GM21786 (cell line): ENCODE measurements around the gene GUCA2A.
"Not testable (repeated sequence)": the region's sequence is repeated elsewhere in the genome, so short reads cannot be mapped to it uniquely, and the experiment has no call there.

Source experiments
- ATAC-seq: cut with Tn5 transposase; IDR thresholded peaks from one replicate; pipeline ENCODE4 v1.9.1; 2021; ENCODE audit not compliant: unreplicated experiment

GUCA2A gene, protein sequence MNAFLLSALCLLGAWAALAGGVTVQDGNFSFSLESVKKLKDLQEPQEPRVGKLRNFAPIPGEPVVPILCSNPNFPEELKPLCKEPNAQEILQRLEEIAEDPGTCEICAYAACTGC

DNA sequence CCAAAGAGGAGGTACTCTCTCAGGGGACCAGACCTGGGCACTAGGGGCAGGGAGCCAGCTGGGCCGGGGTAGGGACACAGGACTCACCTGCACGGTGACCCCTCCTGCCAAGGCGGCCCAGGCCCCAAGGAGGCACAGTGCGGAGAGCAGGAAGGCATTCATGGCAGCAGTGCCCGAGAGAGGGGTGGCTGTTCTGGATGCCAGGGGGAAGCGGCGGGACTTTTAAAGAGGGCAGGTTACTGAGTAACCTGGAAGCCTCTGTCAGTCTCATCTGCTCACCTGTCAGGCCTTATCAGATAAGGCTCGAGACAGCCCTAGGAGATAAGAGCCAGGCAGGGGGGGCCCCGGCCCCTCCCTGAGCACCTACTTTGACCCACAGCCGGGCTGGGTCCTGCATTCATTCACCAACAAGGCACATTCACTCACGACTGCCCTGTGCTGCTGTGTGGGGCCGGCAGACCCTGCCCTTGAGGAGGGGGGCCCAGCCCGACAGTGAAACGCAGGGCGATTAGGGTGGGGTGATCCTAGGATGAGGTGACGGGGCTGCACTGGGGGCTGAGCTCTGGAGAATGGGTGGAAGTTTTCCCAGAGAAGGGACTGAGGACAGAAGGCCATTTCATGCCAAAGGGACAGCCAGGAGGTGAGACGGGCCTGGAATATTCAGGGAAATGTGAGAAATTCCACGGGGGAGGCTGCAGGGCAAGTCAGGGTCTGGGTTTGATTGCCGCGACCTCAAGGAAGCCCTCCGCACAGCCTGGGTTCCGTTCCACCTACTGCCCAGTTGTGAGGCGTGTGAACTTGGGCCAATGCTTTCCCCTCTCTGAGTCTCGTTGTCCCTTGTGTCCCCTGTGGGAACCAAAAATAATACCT lies at the start of gene GUCA2A:
GUCA2A (minus strand) TSS at position 195 of the 870 bp plus-strand sequence; CDS start at position 162, 33 bp downstream.
- no peak for ATAC-seq

DNA sequence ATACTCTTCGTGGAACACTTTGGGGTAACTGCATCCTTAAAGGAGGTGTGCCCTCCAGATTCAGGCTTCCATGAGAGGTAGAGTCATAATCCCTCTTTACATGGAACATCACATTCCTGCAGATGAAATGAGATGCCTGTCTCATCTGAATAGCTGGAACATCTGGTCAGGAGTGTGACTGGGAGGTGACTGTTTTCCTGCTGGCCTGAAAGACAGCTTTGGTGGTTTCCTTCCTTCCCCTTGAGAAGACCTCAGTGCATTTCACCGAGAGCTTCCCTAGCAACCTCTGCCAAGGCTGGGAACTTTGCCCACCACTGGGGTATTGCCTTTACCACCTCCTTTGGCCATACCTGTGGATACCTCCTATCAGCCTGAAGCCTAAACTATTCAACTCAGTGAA lies 46.7 kb upstream of the GUCA2A start:
- no peak for ATAC-seq

DNA sequence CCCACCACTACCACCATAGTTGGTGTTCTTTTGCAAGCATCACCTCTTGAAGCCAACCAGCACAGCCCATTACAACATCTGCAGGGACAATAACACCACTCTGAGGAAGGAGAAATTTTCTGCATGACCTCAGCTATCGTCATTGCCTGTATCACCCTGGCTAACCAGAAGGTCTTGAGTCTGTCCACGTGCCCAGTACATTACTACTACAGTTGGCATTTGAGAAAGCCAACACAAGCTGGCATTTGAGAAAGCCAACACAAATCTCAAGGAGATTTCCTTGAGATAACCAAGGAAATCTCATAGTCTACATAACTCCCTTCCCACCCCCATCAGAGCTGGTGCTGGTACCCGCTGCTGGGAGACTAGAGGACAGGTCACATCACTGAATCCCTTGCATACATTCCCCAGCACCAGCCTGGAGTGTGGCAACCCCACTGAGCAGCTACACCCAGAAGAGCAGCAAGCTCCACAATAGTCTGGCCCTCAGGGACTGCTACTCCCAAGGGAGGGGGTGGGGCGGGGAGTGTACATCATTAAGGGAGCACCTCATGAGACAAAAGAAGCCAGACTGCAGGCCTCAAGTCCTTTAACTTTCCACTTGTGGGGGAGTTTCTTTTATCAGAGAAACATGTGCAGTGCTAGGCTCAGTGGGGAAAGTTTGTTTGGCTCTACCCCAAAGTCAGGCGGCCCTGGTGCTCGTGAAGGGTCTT lies 46.0 kb upstream of the GUCA2A start:
- no peak for ATAC-seq

DNA sequence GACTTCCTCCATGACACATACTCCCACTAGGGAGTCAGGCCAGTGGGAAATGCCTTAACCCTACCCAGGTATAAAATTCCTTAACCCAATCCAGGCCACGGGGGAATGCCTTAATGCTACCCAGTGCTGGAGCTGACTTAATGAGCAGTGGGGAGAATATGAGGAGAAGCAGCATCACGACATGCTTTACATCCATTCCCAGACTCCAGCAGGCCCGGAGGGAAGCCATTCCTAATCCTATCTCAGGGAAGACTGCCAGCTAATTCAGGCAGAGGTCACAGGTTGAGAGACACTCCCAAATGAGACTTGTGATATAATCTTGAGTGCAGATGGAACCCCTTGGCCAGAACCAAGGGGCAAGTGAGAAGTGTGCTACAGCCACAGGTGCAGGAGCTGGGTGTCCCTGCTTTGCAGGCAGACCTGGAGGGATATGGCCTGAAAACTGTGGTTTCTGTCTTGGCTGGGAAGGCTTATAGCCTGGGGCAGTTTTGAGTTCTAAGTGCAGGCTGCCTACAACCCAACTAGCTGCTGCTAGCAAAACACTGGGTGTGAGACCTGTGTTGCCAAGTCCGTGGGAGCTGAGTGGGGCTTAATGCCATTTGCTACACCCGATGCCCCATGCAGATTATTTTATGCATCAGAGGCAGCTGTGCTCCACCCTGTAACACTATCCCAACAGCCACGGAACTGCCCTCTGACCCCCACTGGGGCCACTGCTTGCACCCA lies 45.1 kb upstream of the GUCA2A start:
- no peak for ATAC-seq

DNA sequence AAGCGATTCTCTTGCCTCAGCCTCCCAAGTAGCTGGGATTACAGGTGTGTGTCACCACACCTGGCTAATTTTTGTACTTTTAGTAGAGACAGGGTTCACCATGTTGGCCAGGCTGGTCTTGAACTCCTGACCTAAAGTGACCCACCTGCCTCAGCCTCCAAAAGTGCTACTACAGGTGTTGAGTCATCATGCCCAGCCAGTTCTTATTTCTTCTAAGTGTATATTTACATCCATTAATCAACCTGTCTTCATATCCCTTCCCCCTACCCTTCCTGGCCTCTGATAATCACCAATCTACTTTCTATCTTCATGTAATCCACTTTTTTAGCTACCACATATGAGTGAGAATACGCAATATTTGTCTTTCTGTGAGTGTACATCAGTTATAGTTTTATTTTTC lies 42.4 kb upstream of the GUCA2A start:
- ATAC-seq = not testable (repeated sequence)

DNA sequence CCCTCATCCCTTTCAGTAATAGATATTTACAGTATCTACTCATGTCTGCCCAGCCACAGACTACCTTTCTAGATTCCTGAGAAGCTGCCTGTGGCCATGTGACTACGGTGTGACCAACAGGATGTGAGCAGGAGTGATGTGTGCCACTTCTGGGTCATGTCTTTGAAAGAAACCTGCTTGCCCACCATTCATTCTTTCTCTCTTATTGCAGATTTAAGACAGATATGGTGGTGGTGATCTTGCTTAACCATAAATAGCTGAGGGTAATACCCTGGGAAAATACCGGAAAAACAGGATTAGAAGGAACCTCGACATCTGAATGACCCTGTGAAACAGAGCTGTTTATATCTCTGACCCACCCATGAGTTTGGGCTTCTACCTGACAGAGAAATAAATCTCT lies 41.6 kb upstream of the GUCA2A start:
- ATAC-seq = no peak

DNA sequence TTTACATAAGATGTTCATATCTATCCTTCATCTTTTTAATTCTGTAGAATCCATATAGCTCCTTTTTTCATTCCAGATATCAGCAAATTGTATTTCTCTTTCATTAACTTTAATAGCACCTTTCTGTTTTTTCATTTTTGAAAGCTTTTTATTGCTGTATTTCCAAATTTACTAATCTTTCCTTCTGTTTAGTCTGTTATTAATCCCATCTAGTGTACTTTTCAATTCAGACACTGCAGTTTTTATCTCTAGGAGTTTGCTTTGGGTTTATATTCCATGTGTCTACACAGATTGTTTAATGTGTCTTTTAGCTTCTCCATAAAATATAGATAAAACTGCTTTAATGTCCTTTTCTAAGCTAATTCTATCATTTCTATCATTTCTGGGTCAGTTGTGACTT lies 37.4 kb upstream of the GUCA2A start:
- ATAC-seq = no peak

DNA sequence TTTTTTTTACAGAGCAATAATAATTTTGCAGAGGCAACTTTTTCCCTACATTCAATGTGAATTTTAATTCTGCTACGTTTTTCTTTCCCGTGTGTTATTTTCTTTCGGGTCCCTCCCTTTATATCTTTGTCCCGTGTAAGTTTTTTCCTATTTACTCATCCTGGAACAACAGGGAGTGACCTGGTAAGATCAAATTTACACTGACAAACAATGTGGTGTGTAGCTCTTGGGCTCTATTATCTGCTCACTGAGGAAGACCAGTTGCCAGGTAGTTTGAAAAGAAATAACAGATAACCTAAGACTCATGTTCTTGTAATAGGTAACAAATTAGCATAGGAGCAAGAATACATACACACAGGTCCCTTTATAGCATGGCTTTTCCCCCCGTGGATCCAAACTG lies 33.7 kb upstream of the GUCA2A start:
- ATAC-seq = no peak

DNA sequence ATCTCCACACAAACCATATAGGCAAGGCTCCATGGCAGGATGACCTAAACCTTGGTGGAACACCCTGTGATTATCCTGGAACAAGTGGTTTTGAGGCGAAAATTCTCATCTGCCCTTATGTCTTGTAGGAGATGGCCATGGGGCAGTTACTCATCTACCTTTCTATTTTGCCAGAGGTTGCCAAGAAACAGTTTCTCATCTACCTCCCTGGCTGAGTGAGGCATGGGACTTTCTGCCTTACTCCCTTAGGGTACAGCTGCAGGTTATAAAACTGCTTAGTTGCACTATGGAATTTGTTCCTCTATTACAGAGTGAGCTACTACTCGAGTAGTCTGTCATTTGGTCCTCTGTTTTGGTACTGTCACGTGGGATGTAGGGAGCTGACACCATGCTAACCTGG lies 31.3 kb upstream of the GUCA2A start:
- ATAC-seq = no peak

DNA sequence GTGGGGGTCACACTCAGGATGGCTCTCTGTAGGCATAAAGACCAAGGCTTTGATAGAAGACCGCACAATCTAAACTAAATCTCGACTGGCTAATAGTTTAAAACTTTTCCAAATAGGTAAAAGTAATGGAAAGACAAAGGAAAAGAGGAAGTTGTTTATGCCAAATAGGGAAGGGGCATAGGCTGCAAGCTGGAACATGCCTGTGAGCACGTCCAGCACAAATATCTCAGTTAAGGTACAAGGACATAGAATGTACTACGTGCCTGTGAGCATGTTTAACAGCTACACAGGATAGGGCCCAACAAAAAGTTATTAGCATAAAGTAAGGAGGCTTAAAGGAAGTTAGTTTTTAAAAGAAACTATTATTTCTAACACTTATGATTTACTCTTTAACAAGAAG lies 27.6 kb upstream of the GUCA2A start:
- no peak for ATAC-seq

DNA sequence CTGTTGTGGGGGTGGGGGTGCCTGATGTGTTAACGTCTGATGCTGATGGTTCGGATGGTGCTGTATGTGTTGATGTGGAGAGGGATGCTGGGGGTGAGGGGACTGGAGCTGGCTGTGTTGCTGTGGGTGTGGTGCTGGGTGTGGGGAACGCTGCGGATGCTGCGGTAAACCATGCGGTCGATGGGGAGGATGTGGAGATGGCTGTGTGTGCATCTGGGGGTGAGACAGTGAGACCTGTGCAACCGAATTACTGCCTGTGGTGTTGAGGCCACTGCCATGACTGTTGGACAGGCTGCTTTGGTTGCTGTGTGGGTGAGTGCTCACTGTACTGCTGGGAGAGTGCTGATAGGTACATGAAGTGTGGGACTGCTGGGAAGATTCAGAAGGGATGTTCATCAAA lies 26.8 kb upstream of the GUCA2A start:
- no peak for ATAC-seq

DNA sequence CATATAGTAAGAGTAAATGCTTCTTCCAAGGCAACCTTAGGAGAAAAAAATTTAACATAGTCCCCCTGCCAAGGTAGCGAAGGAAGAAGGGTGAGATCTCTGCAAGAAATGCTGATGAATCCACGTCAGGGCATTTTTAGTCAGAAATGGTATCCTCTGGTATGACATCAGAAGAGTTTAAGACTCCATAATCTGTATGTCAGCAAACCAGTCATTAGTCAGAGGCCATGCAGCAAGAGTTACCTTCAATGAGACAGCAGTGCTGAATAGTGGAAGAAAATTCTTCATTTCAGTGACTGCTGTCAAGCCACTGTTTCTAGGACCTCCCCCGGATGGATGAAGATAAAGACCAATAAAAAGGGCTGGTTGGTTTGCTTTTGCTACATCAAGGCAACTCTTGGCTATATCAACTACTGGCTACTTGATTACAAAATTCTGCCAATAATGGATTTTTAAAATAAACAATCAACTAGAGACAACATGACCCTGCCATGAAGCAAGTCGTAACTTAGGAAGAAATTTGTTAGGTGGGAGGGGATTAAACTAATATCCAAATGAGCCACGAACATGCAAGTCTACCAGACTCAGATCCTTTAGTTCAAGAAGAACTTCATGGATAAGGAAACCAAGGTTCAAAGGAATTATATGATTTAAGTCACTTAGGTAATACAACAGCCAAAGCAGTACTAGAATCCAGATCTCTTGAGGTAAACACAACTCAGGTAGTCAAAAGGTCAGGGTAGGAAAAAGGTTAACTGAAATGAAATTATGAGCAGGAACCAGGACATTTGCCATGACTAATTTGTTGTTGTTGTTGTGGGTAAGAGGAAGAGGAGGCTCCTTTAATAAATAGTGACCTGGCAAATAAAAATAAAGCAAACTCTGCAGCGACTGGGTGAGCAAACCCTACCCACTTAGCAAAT lies 25.6 kb upstream of the GUCA2A start:
- no peak for ATAC-seq

DNA sequence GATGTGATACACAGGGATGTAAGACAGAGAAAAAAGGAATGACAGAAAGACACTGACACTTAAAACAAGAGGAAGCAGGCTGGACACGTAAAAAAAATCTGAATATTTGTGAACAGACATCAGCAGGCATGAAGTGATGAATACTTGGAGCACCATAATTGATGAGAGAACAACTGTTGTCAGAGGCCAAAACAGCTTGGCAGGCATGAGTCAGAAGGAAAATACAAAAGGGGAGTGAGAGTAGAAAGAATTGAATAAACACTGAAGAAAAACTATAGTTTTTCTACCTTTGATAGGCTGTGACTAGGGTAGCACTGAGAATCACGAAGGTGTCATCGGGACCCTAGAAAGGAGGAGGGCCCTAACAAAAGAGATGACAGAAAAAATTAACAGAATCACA lies 21.6 kb upstream of the GUCA2A start:
- no peak for ATAC-seq

DNA sequence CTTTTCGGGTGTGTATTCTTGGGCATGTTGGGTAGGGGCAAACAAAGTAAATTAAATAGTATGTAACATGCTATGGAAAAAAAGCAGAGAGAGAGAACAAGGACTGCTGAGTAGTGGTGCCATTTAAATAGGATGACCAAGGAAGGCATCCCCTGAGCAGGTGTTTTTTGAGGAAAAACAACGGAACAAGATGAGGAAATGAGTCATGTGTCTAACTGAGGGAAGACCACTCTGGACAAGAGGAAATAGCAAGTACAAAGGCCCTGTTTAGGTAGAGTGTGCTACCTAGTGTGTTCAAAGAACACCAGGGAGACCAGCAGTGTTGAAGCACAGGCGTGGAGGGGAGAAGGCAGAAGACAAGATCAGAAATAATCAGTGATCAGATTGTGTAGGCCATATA lies 20.1 kb upstream of the GUCA2A start:
- no peak for ATAC-seq

DNA sequence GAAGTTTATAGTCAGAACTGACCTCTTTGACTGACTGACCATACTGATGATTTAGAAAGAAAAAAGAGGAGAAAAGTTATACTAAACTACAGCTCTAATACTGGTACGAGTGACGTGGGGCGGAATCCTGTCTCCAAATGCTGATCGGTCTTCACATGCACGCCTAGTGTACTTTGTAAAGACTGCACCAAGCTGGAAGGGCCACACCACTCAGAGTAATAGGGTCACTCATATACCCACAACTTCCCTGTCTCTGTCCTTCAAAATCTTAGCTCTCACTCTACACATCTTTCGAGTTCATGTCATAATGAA lies 19.4 kb upstream of the GUCA2A start:
- ATAC-seq = no peak

DNA sequence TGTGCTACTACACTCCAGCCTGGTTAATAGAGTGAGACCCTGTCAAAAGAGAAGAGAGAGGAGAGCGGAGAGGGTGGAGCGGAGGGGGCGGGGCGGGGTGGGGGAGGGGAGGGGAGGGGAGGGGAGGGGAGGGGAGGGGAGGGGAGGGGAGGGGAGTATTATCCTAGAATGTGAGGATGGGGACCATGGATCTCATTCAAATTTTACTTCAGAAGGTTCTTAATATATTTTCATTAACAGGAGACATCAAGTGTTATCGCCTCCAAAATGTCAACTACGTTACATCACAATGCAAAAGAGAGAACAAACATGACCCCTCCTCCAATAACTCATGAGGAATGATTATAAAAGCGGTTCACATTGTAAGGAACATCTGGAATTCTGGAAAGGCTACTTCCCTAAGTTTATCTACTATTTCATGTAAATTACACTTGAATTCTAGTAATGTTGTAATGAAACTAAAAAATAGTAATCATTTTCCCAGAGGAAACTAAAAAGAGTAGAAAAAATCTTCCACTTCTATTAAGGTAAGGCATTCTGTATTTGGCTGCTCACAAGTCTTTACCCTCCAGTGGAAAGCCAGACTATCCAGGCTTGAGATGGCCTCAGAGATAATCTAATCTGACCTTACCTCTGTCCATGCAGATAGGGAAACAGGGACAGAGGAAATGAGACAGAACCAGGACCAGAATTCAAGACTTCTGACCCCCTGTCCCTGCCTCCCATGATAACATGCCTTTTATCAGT lies 18.8 kb upstream of the GUCA2A start:
- ATAC-seq = no peak

DNA sequence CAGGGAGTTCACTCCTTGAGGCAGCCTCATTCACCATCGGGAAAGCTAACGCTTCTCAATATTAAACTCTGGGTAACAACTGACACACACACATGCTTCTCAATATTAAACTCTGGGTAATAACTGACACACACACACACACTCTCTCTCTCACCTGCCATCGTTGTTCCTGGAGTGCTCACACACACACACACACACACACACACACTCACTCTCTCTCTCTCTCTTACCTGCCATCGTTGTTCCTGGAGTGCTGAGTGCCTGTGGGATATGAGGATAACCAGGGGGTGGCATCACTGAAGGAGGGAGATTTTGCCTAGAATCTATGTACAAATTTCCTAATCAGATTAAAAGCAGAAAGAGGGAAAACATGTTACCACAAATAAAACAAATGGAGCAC lies 17.1 kb upstream of the GUCA2A start:
- ATAC-seq = no peak

DNA sequence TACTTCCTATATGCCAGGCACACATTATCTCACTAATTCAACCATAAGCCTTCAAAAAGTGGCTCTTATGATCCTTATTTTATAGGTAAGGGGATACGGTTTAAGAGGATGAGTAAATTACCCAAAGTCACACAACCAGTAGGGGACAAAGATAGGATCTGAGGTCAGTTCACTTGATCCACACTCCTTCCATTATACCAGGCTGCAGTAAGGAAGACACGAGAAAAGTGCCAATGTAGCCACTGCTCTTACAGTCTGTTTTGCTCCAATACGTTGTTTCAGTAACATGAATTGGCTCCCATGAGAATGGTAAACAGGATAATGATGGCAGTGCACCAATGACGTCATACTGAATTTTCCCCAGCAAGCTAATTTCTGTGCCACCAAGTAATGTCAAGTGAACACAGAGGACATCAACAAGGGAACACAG lies 15.4 kb upstream of the GUCA2A start:
- ATAC-seq = no peak

DNA sequence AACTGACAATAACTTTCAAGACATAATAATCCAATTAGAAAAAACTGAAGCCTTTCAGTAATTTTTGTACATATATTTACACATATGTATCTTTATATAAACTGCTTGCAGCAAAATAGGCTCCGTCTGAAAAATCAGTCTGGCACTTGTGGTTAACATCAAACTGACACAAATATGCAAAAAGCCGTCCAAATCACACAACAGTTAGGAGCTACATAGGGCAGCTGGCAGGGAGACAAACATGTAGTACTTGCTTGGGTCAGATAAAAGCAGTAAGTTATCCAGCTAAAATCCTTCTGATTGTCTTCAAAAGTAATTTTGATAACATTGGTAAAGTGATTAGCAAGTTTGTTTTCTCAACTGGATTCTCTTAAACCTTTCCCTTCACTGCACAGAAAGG lies 14.7 kb upstream of the GUCA2A start:
- ATAC-seq = no peak

DNA sequence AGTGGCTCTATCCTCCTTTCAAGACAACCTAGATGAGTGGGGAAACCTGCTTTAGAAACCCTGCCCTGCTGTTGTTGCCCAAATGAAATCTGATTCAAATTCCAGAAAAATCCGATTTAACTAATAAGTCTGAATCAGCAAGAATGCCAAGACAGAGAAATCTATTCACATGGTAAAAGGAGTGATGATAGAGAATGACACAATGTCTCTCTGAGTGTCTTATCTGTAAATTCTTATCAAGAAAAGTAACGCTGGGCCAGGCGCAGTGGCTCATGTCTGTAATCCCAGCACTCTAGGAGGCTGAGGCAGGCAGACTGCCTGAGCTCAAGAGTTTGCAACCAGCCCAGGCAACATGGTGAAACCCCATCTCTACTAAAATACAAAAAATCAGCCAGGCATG lies 13.7 kb upstream of the GUCA2A start:
- no peak for ATAC-seq
